ENCODE data around the gene CELF2. TPM values are rescaled to one million over a fixed set of nuclear protein-coding genes. Genes with fewer than 3 reads are reported as not detected.

The CELF2 gene
- total and polyA plus RNA-seq, 10 donors, result 13.5 to 180 (median 105) TPM

DNA sequence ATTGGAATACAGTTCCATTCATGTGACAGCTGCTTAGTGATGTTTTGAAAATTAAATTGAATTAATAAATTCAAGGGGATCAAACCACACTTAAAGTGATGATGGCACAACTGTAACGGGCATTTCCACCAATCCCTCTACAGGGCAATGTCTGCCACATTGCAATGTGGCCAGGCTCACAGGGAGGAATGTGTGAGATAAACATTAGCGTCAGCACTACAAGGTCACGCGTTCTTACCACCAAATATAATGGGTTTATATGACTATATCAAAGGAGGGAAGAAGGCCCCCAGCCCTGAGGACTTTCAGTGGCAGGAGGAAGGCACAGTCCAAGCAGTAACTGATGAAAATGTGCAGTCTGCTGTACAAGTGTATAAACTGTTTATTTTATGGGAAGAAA lies 31.1 kb upstream of the CELF2 start:
- Histone ChIP-seq H3K9me3 (no peaks in the 10 kb centered on the region), H3K4me3 (no peak overlapping the region), H3K36me3 (no peaks in the 10 kb centered on the region), H3K27me3 (replicated peaks in 1 of 7) (no peaks in the 10 kb centered on the region), H3K27ac (no peak overlapping the region), H3K4me1 (no peaks in the 10 kb centered on the region)
- no peak for DNase-seq
- intact Hi-C loops (cut with DNase I; ENCODE audit: low total_unique reads), result no loop called here
- TF ChIP-seq, protein P1, sequence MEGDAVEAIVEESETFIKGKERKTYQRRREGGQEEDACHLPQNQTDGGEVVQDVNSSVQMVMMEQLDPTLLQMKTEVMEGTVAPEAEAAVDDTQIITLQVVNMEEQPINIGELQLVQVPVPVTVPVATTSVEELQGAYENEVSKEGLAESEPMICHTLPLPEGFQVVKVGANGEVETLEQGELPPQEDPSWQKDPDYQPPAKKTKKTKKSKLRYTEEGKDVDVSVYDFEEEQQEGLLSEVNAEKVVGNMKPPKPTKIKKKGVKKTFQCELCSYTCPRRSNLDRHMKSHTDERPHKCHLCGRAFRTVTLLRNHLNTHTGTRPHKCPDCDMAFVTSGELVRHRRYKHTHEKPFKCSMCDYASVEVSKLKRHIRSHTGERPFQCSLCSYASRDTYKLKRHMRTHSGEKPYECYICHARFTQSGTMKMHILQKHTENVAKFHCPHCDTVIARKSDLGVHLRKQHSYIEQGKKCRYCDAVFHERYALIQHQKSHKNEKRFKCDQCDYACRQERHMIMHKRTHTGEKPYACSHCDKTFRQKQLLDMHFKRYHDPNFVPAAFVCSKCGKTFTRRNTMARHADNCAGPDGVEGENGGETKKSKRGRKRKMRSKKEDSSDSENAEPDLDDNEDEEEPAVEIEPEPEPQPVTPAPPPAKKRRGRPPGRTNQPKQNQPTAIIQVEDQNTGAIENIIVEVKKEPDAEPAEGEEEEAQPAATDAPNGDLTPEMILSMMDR (IDR thresholded peaks at IDR 0.05 in 8 of 11, conservative IDR thresholded peaks at IDR 0.05 in 3 of 11), result no peak
- TF ChIP-seq POLR2A (IDR thresholded peaks at IDR 0.05) (no peak), POLR2AphosphoS5 (IDR thresholded peaks at IDR 0.05) (no peak)
- 84 to 92% (median 88%) methylated on average over 4 of the region's 4 CpGs for WGBS, 5 donors

DNA sequence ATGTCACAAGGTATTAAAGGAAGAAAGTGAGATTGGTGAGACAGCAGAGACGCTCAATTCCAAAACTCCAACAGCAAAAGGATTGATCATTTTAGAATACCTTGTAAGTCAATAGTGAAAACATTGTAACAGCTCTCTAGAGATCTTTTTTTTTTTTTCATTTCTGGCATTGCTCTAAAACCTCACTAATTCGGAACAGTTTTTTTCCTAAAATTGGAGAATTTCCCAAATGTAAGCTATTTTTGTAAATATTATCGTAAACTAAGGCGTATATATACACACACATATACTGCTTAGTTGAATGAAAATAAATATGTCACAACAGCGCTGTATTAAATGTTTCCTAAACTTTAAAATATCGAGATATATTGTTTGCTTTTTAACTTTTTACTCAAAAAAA lies 30.6 kb upstream of the CELF2 start:
- intact Hi-C loops (cut with DNase I; ENCODE audit: low total_unique reads), result no loop called here
- DNase-seq, result no peak
- H3K4me1 ChIP-seq, result no peaks in the 10 kb centered on the region
- no peaks in the 10 kb centered on the region for H3K9me3 ChIP-seq
- H3K36me3 ChIP-seq, result no peaks in the 10 kb centered on the region
- TF ChIP-seq POLR2AphosphoS5 (IDR thresholded peaks at IDR 0.05), result no peak
- no peak for TF ChIP-seq POLR2A (IDR thresholded peaks at IDR 0.05)
- TF ChIP-seq, protein P1 (IDR thresholded peaks at IDR 0.05 in 8 of 11, conservative IDR thresholded peaks at IDR 0.05 in 3 of 11), result no peak
- H3K27ac ChIP-seq, result no peak overlapping the region
- no peaks in the 10 kb centered on the region for H3K27me3 ChIP-seq (replicated peaks in 1 of 7)
- H3K4me3 ChIP-seq, result no peak overlapping the region
- WGBS, 5 donors, result 91 to 94% (median 93%) methylated on average over 6 of the region's 6 CpGs

DNA sequence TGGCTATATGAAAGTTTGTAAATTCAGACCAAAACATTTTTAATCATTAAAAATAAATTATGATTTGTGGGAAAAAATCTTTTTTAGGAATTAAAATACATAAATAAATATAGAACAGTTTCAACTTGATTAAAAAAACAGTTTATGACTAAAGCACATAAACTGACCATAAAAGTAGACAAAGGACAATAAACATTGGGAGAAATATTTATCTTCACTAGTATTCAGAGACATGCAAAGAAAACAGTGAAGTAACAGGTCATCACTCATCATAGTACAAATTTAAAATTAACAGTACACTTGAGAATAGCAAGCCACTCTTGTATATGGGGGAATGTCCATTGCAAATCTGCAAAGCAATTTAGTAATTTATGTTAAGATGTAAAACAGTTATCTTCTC lies 28.0 kb upstream of the CELF2 start:
- TF ChIP-seq POLR2A (IDR thresholded peaks at IDR 0.05) (no peak), POLR2AphosphoS5 (IDR thresholded peaks at IDR 0.05) (no peak)
- TF ChIP-seq, protein P1 (IDR thresholded peaks at IDR 0.05 in 8 of 11, conservative IDR thresholded peaks at IDR 0.05 in 3 of 11), result no peak
- H3K4me1 ChIP-seq, result no peaks in the 10 kb centered on the region
- no peak overlapping the region for H3K27ac ChIP-seq
- intact Hi-C loops (cut with DNase I; ENCODE audit: low total_unique reads), result no loop called here
- DNase-seq, result no peak
- H3K27me3 ChIP-seq (replicated peaks in 1 of 7), result no peaks in the 10 kb centered on the region
- peaks cover 0 to 5% (median 0%) of the 10 kb centered on the region in 8 donors for H3K9me3 ChIP-seq
- H3K4me3 ChIP-seq, result no peak overlapping the region
- H3K36me3 ChIP-seq, result no peaks in the 10 kb centered on the region

DNA sequence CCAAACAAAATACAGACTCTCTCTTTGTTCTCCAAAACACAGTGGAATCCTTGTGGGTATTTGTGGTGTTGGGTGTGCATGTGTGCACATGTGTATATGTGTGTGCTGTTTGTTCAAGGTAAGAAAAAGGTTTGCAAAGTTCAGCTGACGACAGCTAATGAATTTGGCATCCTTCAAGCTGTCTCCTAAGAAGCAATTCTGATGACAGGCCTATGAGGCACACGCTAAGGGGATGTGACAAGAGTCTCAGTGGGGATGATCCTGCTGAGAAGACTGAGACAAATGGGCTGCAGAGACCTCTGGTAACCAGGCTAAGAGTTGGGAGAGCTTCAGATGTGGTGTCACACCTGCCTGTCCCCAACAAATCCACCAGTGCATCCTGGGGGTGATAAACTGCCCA lies 26.5 kb upstream of the CELF2 start:
- Histone ChIP-seq H3K9me3 (peaks cover 0 to 5% (median 0%) of the 10 kb centered on the region in 8 donors), H3K4me1 (no peaks in the 10 kb centered on the region), H3K27me3 (replicated peaks in 1 of 7) (no peaks in the 10 kb centered on the region), H3K27ac (no peak overlapping the region), H3K36me3 (no peaks in the 10 kb centered on the region), H3K4me3 (no peak overlapping the region)
- WGBS, 5 donors, result 78 to 91% (median 80%) methylated on average over 2 of the region's 2 CpGs
- no peak for DNase-seq
- no peak for TF ChIP-seq POLR2A (IDR thresholded peaks at IDR 0.05)
- TF ChIP-seq, protein P1 (IDR thresholded peaks at IDR 0.05 in 8 of 11, conservative IDR thresholded peaks at IDR 0.05 in 3 of 11), result no peak
- TF ChIP-seq POLR2AphosphoS5 (IDR thresholded peaks at IDR 0.05), result no peak
- intact Hi-C loops (cut with DNase I; ENCODE audit: low total_unique reads), result no loop called here

All from spleen (tissue), 11 donors.